Measurements from ENCODE around the gene EEF1G.

The EEF1G gene

GRCh38 chr11:62535802-62536201, 37.9 kb downstream of the EEF1G start:
- TF ChIP-seq, protein P1, sequence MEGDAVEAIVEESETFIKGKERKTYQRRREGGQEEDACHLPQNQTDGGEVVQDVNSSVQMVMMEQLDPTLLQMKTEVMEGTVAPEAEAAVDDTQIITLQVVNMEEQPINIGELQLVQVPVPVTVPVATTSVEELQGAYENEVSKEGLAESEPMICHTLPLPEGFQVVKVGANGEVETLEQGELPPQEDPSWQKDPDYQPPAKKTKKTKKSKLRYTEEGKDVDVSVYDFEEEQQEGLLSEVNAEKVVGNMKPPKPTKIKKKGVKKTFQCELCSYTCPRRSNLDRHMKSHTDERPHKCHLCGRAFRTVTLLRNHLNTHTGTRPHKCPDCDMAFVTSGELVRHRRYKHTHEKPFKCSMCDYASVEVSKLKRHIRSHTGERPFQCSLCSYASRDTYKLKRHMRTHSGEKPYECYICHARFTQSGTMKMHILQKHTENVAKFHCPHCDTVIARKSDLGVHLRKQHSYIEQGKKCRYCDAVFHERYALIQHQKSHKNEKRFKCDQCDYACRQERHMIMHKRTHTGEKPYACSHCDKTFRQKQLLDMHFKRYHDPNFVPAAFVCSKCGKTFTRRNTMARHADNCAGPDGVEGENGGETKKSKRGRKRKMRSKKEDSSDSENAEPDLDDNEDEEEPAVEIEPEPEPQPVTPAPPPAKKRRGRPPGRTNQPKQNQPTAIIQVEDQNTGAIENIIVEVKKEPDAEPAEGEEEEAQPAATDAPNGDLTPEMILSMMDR (IDR thresholded peaks at IDR 0.05; ENCODE audit: extremely low read depth, missing control alignments), result no peak
- DNase-seq (ENCODE audit: low spot score), result no peak

GRCh38 chr11:62534779-62535545, 38.7 kb downstream of the EEF1G start:
- DNase-seq (ENCODE audit: low spot score), result no peak
- TF ChIP-seq, protein P1 (IDR thresholded peaks at IDR 0.05; ENCODE audit: extremely low read depth, missing control alignments), result no peak

DNA sequence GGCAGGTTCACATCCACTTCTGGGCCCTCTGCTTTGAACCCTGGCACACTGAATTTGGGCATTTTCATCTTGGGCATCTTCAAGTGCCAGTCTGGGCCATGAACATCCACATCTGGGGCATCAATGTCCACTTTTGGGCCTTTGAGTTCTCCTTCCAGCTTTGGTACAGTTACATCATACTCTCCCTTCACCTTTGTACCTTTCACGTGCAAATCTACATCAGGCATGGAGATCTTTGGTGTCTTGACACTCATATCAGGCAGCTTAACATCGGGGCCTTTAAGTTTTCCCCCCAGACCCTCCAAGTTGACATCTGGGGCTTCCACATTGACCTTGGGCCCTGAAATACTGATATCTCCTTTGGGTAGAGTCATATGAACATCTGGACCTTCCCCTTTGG, 41.6 kb downstream of the EEF1G start:
- DNase-seq (ENCODE audit: low spot score), result no peak
- TF ChIP-seq, protein P1 (IDR thresholded peaks at IDR 0.05; ENCODE audit: extremely low read depth, missing control alignments), result no peak

DNA sequence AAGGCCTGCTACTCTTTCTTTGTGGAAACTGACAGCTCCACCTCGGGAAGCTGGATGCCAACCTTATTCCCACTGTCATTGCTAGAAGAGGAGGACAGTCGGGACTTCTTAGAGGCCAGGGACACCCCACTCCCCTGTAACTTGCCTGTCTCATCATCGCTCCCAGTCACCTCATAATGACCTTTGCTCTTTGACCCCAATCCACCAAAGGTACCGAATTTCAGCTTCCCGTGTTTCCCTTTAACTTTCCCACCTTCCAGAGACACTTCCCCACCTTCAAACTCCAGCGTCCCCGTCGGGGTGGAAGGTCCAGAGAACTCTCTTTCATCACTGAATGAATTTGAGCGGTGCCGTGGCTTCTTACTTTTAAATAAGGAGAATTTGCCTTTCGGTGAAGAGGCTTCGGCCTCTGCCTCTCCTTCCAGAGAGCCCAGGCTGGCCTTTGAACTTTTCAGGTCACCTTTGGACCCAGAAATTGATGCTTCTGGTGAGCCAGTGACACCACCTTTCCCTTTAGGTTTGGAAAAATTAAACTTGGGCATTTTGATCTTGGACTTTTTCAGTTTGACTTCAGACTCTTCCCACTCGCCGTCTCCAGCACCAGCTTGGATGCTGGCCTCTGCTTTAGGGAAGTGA, 56.8 kb downstream of the EEF1G start:
- DNase-seq (ENCODE audit: low spot score), result no peak
- TF ChIP-seq, protein P1 (IDR thresholded peaks at IDR 0.05; ENCODE audit: extremely low read depth, missing control alignments), result no peak

GRCh38 chr11:62514151-62514550, 59.5 kb downstream of the EEF1G start:
- TF ChIP-seq, protein P1 (IDR thresholded peaks at IDR 0.05; ENCODE audit: extremely low read depth, missing control alignments), result no peak
- DNase-seq (ENCODE audit: low spot score), result peak; percentile 35

GRCh38 chr11:62513626-62514025, 60.1 kb downstream of the EEF1G start:
- TF ChIP-seq, protein P1 (IDR thresholded peaks at IDR 0.05; ENCODE audit: extremely low read depth, missing control alignments), result no peak
- DNase-seq (ENCODE audit: low spot score), result no peak

GRCh38 chr11:62512961-62513360, 60.7 kb downstream of the EEF1G start:
- no peak for DNase-seq (ENCODE audit: low spot score)
- TF ChIP-seq, protein P1 (IDR thresholded peaks at IDR 0.05; ENCODE audit: extremely low read depth, missing control alignments), result no peak

All from GM20000 (cell line).